Adrenal gland (tissue), 5 donors: ENCODE results near the gene AP2A1.

Source experiments
- POLR2A ChIP-seq, 2 donors: fragments of 450-650 bp; IDR thresholded peaks; one replicate each; pipeline ENCODE4 v1.6.1; 2017; ENCODE audit warnings: antibody characterized with exemption in 2 of 2, mild to moderate bottlenecking in 2 of 2, moderate library complexity in 1 of 2
- TF ChIP-seq, protein P1 (sequence below), 6 experiments: fragments of 450-650 bp in 4 of 6; fragments of 200-600 bp in 2 of 6; sonication (generic) in 1 of 6; IDR thresholded peaks; 1 replicate in 5 of 6; 2 replicates in 1 of 6; pipeline versions ENCODE4 v1.5.1 to v1.8.0; 2016 to 2021; ENCODE audit warnings: antibody characterized with exemption in 6 of 6, mild to moderate bottlenecking in 2 of 6, moderate library complexity in 1 of 6
- donor health status: DM: no; HTN: no; CAD: no.

DNA sequence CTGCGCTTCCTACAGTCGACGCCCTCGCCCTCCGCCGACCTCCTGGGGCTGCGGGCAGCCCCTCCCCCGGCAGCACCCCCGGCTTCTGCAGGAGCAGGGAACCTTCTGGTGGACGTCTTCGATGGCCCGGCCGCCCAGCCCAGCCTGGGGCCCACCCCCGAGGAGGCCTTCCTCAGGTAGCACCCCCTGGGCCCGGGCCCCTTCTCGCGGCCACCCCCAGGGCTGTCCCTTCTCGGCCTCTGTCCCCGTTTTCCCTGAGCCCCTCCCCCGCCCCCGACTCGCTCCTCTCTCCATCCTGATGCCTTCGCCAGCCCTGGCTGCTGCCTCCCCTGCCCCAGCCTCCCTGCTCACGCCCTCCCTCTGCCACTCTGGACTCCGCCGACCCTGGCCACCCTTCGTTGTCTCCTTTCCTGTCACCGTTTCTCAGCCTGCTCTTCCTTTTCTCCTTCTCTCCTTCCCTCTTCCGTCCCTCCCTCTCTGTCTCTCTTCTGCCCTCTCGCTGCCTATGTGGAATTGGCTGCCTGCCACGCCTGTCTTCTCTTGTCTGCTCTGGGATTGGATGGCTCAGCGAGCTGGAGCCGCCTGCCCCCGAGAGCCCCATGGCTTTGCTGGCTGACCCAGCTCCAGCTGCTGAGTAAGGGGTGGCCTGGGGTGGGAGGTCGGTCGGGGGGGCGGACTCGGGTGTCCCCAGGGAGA lies 35.3 kb downstream of the AP2A1 start:
- TF ChIP-seq POLR2A (IDR thresholded peaks at IDR 0.05): peak in 1 of 2 donors; percentile 75
- TF ChIP-seq, protein P1, sequence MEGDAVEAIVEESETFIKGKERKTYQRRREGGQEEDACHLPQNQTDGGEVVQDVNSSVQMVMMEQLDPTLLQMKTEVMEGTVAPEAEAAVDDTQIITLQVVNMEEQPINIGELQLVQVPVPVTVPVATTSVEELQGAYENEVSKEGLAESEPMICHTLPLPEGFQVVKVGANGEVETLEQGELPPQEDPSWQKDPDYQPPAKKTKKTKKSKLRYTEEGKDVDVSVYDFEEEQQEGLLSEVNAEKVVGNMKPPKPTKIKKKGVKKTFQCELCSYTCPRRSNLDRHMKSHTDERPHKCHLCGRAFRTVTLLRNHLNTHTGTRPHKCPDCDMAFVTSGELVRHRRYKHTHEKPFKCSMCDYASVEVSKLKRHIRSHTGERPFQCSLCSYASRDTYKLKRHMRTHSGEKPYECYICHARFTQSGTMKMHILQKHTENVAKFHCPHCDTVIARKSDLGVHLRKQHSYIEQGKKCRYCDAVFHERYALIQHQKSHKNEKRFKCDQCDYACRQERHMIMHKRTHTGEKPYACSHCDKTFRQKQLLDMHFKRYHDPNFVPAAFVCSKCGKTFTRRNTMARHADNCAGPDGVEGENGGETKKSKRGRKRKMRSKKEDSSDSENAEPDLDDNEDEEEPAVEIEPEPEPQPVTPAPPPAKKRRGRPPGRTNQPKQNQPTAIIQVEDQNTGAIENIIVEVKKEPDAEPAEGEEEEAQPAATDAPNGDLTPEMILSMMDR (IDR thresholded peaks at IDR 0.05): peak; percentile 19 to 67 (median 40)
